Ovary (tissue), 9 donors: ENCODE data around the gene SECTM1. TPM values are rescaled to one million over a fixed set of nuclear protein-coding genes. Genes with fewer than 3 reads are reported as not detected.

Source experiments
- DNase-seq, 5 donors: peaks; one replicate each; pipeline ENCODE4 v3.0.0-alpha.2; 2019 to 2020
- H3K27ac ChIP-seq, 2 donors: fragments of 200-600 bp; one replicate each; pipeline versions ENCODE4 v1.5.1 to v1.8.0; 2019 to 2022
- H3K27me3 ChIP-seq: fragments of 200-600 bp; one replicate; pipeline ENCODE4 v1.8.0; 2022
- H3K36me3 ChIP-seq: fragments of 200-600 bp; sonication (generic); one replicate; pipeline ENCODE4 v1.5.1; 2019
- H3K4me1 ChIP-seq: one replicate; pipeline ENCODE4 v1.8.1; 2013; ENCODE audit warnings: mild to moderate bottlenecking, moderate library complexity; ENCODE audit not compliant: insufficient read depth
- H3K4me3 ChIP-seq: fragments of 200-600 bp; sonication (generic); one replicate; pipeline ENCODE4 v1.5.1; 2017
- H3K9me3 ChIP-seq, 2 donors: fragments of 200-600 bp in 1 of 2; sonication (generic) in 1 of 2; one replicate each; pipeline versions ENCODE4 v1.5.1 to v1.8.1; 2013 to 2019; ENCODE audit warnings: mild to moderate bottlenecking in 1 of 2, moderate library complexity in 1 of 2
- EP300 ChIP-seq: sonication (generic); formaldehyde crosslinking; IDR thresholded peaks from one replicate; pipeline ENCODE4 v1.6.1; 2017; ENCODE audit warnings: antibody characterized with exemption
- POLR2A ChIP-seq: fragments of 450-650 bp; IDR thresholded peaks from one replicate; pipeline ENCODE4 v1.6.1; 2017; ENCODE audit warnings: antibody characterized with exemption, mild to moderate bottlenecking, moderate library complexity
- WGBS, 3 donors: extraction: QIAGEN DNeasy Blood & Tissue Kit in 1 of 3; methylation state at CpG; one replicate each; pipeline versions ENCODE4 v1.1.5 to v1.1.7; 2013 to 2017; 5-methylcytosine and 5-hydroxymethylcytosine counted together
- intact Hi-C, 4 donors: fragments of 100-400 bp; cut with DNase I; formaldehyde crosslinking; loops; one replicate each; pipeline versions ENCODE4 v1.11.0 to v1.15.1; 2022 to 2023
- polyA plus RNA-seq, 2 donors: library from polyadenylated mRNA; stranded (reverse); fragments of 200-250 nt in 1 of 2; fragments of 350-450 nt in 1 of 2; fragmentation: Illumina TruSeq in 1 of 2; extraction: RNeasy Lipid Tissue Mini Kit (QIAGEN cat#74804) in 1 of 2; gene quantifications; one replicate each; pipeline ENCODE4 v1.2.3, GENCODE V29; 2013 to 2014
- total RNA-seq, 7 donors: library from RNA; depleted of rRNA in 2 of 7; stranded (reverse); fragments of >200 nt in 2 of 7; fragmentation: NEBNext Ultra II Directional in 3 of 7; extraction: Animal tissue kit (Norgen Biotek cat#: 25700) in 3 of 7; gene quantifications; one replicate each; pipeline versions ENCODE4 v1.1.0 to v1.2.4, GENCODE V29; 2016 to 2023
- TF ChIP-seq, protein P1 (sequence below), 3 donors: fragments of 450-650 bp in 2 of 3; fragments of 200-600 bp in 1 of 3; IDR thresholded peaks; one replicate each; pipeline versions ENCODE4 v1.5.1 to v1.8.0; 2016 to 2022; ENCODE audit warnings: antibody characterized with exemption in 3 of 3, mild to moderate bottlenecking in 1 of 3
- donor health status: DM: no; HTN: no; CAD: no; lungs with moderate emphysema.
- donor health status: DM: no; HTN: no; CAD: no.
- donor health status: Bipolar disorder and iron deficiency.
- donor health status: DM: yes; HTN: yes; CAD: no.
- donor health status: DM: no; HTN: no; CAD: no.
- donor health status: DM: yes; HTN: yes; CAD: no.

Gene SECTM1
- total and polyA plus RNA-seq, 9 donors, result 2.1 to 20.8 (median 7.9) TPM

DNA sequence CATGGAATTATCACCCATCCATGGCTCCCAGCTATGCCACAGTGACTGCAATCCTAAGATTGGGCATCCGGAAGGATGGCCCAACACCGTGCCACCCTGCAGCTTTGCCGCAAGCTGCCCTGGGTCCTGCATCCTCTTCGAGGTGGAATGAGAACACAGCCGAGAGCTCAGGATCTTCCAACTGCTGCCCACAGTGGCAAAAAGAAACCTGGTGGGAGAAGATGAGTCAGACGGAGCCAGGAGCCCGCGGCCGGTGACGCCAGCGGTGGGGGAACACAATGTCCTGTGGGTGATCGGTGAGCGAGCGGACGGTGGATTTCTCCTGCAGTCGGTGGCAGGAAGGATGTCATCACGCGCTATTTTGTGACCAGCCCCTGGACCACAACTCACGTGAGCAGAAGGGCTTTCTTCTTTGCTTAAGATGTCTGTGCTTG is 36.3 kb downstream of the SECTM1 start:
- Histone ChIP-seq H3K27me3 (no peaks in the 10 kb centered on the region), H3K27ac (peak overlapping the region in 1 of 2 donors; percentile 20), H3K36me3 (no peaks in the 10 kb centered on the region), H3K4me1 (peaks cover 10% of the 10 kb centered on the region), H3K9me3 (no peaks in the 10 kb centered on the region), H3K4me3 (peak overlapping the region; percentile 37)
- intact Hi-C loops, result loop anchor here in 1 of 4 donors (10.0 kb wide), 1 partner anchor 62 kb away; no protein-coding TSS in a partner anchor
- TF ChIP-seq EP300 (peak; percentile 94), POLR2A (peak; percentile 24)
- TF ChIP-seq, protein P1, sequence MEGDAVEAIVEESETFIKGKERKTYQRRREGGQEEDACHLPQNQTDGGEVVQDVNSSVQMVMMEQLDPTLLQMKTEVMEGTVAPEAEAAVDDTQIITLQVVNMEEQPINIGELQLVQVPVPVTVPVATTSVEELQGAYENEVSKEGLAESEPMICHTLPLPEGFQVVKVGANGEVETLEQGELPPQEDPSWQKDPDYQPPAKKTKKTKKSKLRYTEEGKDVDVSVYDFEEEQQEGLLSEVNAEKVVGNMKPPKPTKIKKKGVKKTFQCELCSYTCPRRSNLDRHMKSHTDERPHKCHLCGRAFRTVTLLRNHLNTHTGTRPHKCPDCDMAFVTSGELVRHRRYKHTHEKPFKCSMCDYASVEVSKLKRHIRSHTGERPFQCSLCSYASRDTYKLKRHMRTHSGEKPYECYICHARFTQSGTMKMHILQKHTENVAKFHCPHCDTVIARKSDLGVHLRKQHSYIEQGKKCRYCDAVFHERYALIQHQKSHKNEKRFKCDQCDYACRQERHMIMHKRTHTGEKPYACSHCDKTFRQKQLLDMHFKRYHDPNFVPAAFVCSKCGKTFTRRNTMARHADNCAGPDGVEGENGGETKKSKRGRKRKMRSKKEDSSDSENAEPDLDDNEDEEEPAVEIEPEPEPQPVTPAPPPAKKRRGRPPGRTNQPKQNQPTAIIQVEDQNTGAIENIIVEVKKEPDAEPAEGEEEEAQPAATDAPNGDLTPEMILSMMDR (IDR thresholded peaks at IDR 0.05), result no peak
- 34 to 45% (median 41%) methylated on average over 19 of the region's 19 CpGs for WGBS, 3 donors
- peak; percentile 62 to 84 (median 76) for DNase-seq

DNA sequence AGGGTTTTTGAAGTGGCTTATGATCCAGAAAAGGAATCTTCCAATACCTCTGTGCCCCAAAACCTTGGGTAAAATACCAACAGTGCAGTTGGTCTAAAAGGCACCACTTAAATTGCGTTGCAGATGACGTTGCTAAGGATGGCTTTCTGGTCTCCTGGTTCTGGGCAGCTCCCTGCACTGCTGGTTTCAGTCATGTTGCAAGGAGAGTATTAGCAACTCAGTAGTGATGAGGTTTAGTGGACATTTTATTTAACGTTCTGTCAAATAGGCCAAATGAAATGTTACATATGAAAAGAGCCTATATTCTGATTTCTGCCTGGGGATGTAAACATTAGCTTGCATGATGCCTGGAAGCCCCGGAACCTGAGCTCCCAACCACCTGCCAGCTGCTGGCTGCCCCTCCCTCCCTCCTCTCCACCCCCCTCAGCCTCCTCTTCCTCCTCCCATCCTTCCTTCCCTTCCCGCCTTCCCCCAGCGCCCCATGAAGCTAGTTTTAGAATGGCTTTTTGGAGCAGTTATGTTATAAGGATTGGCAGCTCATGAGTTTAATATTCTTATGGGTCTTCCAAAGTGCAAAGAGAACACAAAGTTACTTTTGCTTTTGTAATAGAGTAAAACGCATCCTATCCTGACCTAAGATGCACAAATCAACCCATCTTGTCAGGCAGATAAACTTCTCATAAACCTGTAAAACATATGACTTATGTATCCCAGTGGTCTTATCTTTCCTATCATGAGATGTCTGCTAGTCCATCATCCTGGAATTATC is 36.9 kb downstream of the SECTM1 start:
- WGBS, 3 donors, result 29 to 40% (median 37%) methylated on average over 7 of the region's 7 CpGs
- no peaks in the 10 kb centered on the region for H3K27me3 ChIP-seq
- DNase-seq, result no peak
- H3K36me3 ChIP-seq, result no peaks in the 10 kb centered on the region
- H3K4me1 ChIP-seq, result peaks cover 15% of the 10 kb centered on the region
- H3K4me3 ChIP-seq, result peak overlapping the region; percentile 37
- H3K27ac ChIP-seq, result no peak overlapping the region
- no peaks in the 10 kb centered on the region for H3K9me3 ChIP-seq
- TF ChIP-seq EP300 (no peak), POLR2A (no peak)
- TF ChIP-seq, protein P1 (IDR thresholded peaks at IDR 0.05), result no peak
- intact Hi-C loops, result loop anchor here in 1 of 4 donors (10.0 kb wide), 1 partner anchor 62 kb away; no protein-coding TSS in a partner anchor

DNA sequence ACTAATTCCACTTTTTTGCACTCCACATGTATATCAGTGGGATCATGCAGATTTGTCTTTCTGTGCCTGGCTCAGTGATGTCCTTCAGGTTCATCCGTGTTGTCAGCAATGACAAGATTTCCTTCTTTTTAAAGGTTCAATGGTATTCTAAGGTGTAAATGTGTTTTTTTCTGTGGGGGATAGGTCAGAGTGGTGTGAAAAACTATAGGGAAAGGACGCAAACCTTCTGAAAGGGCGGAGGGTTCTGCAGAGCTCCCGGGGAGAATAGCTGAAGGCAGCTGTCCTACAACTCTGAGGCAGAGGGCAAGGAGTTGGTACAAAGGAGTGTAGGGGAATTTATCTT is 38.1 kb downstream of the SECTM1 start:
- intact Hi-C loops, result loop anchor here in 1 of 4 donors (10.0 kb wide), 1 partner anchor 61 kb away; no protein-coding TSS in a partner anchor
- 38 to 56% (median 44%) methylated on average over 4 of the region's 4 CpGs for WGBS, 3 donors
- Histone ChIP-seq H3K4me1 (peaks cover 15% of the 10 kb centered on the region), H3K4me3 (no peak overlapping the region), H3K27ac (no peak overlapping the region), H3K9me3 (no peaks in the 10 kb centered on the region), H3K27me3 (no peaks in the 10 kb centered on the region), H3K36me3 (no peaks in the 10 kb centered on the region)
- TF ChIP-seq POLR2A, result no peak
- TF ChIP-seq, protein P1 (IDR thresholded peaks at IDR 0.05), result no peak
- TF ChIP-seq EP300, result no peak
- DNase-seq, result no peak

DNA sequence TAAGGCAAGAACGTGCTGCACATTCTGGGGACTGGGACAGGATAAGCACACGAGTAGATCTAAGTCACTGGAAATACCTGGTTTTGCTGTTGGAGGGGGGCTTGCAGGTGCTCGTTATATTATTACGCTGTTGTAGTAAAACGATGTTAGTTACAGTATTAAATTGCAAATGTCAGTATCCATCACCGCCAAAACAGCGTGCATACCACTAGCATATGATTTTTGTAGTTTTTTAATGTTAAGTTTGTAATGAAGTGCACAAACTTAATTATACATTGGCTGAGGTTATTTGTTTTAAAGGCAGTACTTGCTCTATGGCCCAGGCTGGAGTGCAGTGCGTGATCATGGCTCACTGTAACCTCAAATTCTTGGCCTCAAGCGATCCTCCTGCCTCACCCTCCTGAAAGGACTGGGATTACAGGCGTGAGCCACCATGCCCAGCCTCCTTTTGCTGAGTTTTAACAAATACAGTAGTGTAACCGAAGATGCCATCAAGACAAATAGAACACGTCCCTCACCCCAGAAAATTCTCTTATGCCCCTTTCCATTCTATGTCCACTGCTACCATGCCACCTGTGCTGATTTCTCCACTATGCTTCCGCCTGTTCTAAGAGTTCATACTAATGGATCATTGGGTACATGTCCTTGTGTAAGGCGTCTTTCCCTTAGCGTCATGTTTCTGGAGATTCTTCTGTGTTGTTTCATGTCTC is 39.3 kb downstream of the SECTM1 start:
- no peaks in the 10 kb centered on the region for H3K36me3 ChIP-seq
- H3K27me3 ChIP-seq, result no peaks in the 10 kb centered on the region
- H3K4me3 ChIP-seq, result peak overlapping the region; percentile 36
- peaks cover 15% of the 10 kb centered on the region for H3K4me1 ChIP-seq
- TF ChIP-seq POLR2A (no peak), EP300 (no peak)
- TF ChIP-seq, protein P1 (IDR thresholded peaks at IDR 0.05), result no peak
- H3K9me3 ChIP-seq, result no peaks in the 10 kb centered on the region
- DNase-seq, result no peak
- intact Hi-C loops, result loop anchor here in 1 of 4 donors (10.0 kb wide), 1 partner anchor 59 kb away; no protein-coding TSS in a partner anchor
- 69 to 80% (median 70%) methylated on average over 15 of the region's 15 CpGs for WGBS, 3 donors
- peak overlapping the region in 1 of 2 donors; percentile 54 for H3K27ac ChIP-seq
